BJ (cell line): Measurements from ENCODE around the gene C16orf86. TPM values are rescaled to one million over a fixed set of nuclear protein-coding genes. Genes with fewer than 3 reads are reported as not detected.

Experiments used
- CTCF ChIA-PET: fragments of 350-600 bp; formaldehyde crosslinking; extraction: SDS; loops from one replicate; lab custom pipeline; 2021; ENCODE audit warnings: antibody characterized with exemption, inconsistent platforms; lab: Yijun Ruan, JAX
- POLR2A ChIA-PET: fragments of 300-600 bp; sonication (Branson Sonifier 250); formaldehyde crosslinking; extraction: SDS; loops from one replicate; lab custom pipeline; 2021; ENCODE audit warnings: antibody characterized with exemption; lab: Charles Lee
- DNase-seq: peaks from one replicate; pipeline ENCODE4 v3.0.0-alpha.2; 2011; ENCODE audit warnings: low read depth
- H3K27me3 ChIP-seq: 2 replicates; pipeline ENCODE4 v1.6.0; 2011; ENCODE audit warnings: low read length; ENCODE audit not compliant: control insufficient read depth, insufficient read depth
- H3K36me3 ChIP-seq: 2 replicates; pipeline ENCODE4 v1.5.1; 2011; ENCODE audit warnings: low read length; ENCODE audit not compliant: control insufficient read depth, insufficient read depth
- H3K4me3 ChIP-seq: 2 replicates; pipeline ENCODE4 v1.5.1; 2011; ENCODE audit warnings: low read depth, mild to moderate bottlenecking, control low read depth, low read length
- CTCF ChIP-seq: IDR thresholded peaks from 2 replicates; pipeline ENCODE4 v1.5.1; 2011; ENCODE audit warnings: low read depth, mild to moderate bottlenecking, control low read depth, inconsistent platforms, low read length, moderate library complexity; ENCODE audit not compliant: insufficient read depth
- polyA plus RNA-seq: library from polyadenylated mRNA; depleted of rRNA; stranded (reverse); fragments of >200 nt; gene quantifications from 2 replicates; pipeline ENCODE4 v1.2.3, GENCODE V29; 2011

C16orf86 gene
- polyA plus RNA-seq, 1 experiment = 1.5 TPM

DNA sequence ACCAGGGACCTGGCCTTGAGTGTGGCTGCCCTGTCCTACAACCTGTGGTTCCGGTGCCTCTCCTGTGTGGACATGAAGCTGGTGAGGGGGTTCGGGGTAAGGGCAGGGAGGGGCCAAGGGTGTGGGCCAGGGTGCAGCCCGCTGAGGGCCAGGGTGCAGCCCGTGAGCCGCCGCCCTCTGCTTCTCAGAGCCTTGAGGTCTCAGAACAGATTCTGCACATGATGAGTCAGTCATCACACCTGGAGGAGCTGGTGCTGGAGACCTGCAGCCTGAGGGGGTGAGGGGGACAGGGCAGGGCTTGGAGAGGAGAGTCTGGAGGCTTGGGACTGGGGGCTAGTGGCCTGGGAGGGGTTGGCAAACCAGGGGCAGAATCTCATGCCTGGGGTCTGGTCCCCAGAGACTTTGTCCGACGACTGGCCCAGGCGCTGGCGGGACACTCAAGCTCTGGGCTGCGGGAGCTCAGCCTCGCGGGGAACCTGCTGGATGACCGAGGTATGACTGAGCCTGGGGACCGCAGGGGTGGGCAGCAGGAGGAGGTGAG is 19.4 kb upstream of the C16orf86 start:
- Histone ChIP-seq H3K36me3 (no peaks in the 10 kb centered on the region), H3K4me3 (no peak overlapping the region), H3K27me3 (peaks cover 39% of the 10 kb centered on the region)
- no peak for DNase-seq
- TF ChIP-seq CTCF = no peak
- POLR2A ChIA-PET = no interaction called here
- CTCF ChIA-PET = interaction anchor here (2.6 to 15.6 kb wide), 4 partner anchors 84 to 126 kb away, joined by 7 to 181 read pairs (median 26); partner anchors contain the start of gene CTCF

DNA sequence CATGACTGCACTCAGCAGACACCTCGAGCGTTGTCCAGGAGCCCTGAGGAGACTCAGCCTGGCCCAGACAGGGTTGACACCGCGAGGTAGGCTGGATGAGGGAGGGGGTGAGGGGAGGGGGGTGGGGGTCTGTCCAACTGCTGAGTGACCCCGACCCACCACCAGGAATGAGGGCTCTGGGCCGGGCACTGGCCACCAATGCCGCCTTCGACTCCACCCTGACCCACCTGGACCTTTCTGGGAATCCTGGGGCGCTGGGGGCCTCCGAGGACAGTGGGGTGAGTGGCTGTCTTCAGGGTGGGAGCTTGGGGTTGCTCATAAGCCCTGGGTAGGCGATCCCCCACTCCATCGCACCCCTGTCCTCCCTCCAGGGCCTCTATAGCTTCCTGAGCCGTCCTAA is 18.9 kb upstream of the C16orf86 start:
- ChIA-PET POLR2A (no interaction called here), CTCF (interaction anchor here (1.1 to 15.6 kb wide), 5 partner anchors 11 to 126 kb away, joined by 3 to 181 read pairs (median 17); partner anchors contain the start of genes ACD and CTCF)
- H3K27me3 ChIP-seq = peaks cover 41% of the 10 kb centered on the region
- no peak for TF ChIP-seq CTCF
- H3K4me3 ChIP-seq = no peak overlapping the region
- H3K36me3 ChIP-seq = no peaks in the 10 kb centered on the region
- DNase-seq = no peak

- peaks cover 41% of the 10 kb centered on the region for H3K27me3 ChIP-seq
Observed at GRCh38 chr16:67648088-67648763, 18.4 kb upstream of the C16orf86 start.

DNA sequence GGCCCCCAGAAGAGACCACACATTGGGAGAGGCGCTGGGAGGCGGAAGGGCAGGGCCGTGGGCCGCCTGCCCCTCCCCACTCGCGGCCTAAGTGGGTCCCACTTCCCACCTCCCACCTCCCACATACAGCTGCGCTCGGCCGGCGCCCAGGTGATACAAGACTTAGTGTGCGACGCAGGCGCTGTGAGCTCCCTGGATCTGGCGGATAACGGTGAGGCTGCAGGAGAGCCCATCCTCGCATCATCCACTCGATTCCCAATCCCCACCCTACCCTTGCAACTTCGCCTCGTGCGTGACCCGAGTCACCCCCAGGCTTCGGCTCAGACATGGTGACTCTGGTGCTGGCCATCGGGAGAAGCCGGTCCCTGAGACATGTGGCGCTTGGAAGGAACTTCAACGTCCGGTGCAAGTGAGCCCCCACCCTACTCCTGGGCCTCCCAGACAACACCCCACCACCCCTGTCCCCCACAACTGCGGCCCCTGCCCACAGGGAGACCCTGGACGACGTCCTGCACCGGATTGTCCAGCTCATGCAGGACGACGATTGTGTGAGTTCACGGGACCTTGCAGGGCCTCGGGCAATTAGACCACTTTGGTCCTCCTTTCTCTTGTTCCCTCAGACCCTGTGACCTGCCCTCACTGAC is 17.7 kb upstream of the C16orf86 start:
- ChIA-PET POLR2A (no interaction called here), CTCF (interaction anchor here (1.1 to 15.6 kb wide), 4 partner anchors 10 to 128 kb away, joined by 3 to 181 read pairs (median 10); partner anchors contain the start of gene ACD)
- Histone ChIP-seq H3K27me3 (peaks cover 40% of the 10 kb centered on the region), H3K4me3 (no peak overlapping the region), H3K36me3 (no peaks in the 10 kb centered on the region)
- no peak for DNase-seq
- no peak for TF ChIP-seq CTCF

More at GRCh38 chr16:67648088-67648763, 18.4 kb upstream of the C16orf86 start:
- no peak for TF ChIP-seq CTCF
- no peak for DNase-seq
- ChIA-PET CTCF (interaction anchor here (1.1 to 15.6 kb wide), 5 partner anchors 10 to 127 kb away, joined by 3 to 181 read pairs (median 17); partner anchors contain the start of genes ACD and CTCF), POLR2A (no interaction called here)
- no peaks in the 10 kb centered on the region for H3K36me3 ChIP-seq
- H3K4me3 ChIP-seq = no peak overlapping the region

DNA sequence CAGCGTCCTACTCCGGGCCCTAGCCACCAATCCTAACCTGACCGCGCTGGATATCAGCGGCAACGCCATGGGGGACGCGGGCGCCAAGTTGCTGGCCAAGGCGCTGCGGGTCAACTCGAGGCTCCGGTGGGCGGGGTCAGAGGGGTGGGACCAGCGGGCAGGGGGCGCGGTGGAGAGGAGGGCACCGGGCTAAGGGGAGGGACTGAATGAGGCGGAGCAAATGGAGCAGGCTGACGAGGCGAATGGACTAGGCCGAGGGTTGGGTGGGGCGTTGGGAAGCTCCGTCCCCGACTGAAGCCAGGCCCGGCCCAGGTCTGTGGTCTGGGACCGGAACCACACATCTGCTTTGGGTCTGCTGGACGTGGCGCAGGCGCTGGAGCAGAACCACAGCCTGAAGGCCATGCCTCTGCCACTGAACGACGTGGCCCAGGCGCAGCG is 17.1 kb upstream of the C16orf86 start:
- H3K36me3 ChIP-seq = no peaks in the 10 kb centered on the region
- no peak for DNase-seq

More for the DNA sequence above, 17.1 kb upstream of the C16orf86 start:
- no peak for TF ChIP-seq CTCF
- ChIA-PET POLR2A (no interaction called here), CTCF (interaction anchor here (2.6 to 15.6 kb wide), 2 partner anchors 102 to 128 kb away, joined by 17 to 181 read pairs; no protein-coding TSS in a partner anchor)
- peaks cover 40% of the 10 kb centered on the region for H3K27me3 ChIP-seq
- no peak overlapping the region for H3K4me3 ChIP-seq
